ENCODE measurements around the gene MACF1. TPM values are rescaled to one million over a fixed set of nuclear protein-coding genes. Genes with fewer than 3 reads are reported as not detected.
A peak's percentile ranks its signal among the peaks of the same experiment; 100 is the strongest.

Gene MACF1
- polyA plus RNA-seq, 1 of the 3 experiments (the other 2 are of a cell fraction), result 37.6 TPM

DNA sequence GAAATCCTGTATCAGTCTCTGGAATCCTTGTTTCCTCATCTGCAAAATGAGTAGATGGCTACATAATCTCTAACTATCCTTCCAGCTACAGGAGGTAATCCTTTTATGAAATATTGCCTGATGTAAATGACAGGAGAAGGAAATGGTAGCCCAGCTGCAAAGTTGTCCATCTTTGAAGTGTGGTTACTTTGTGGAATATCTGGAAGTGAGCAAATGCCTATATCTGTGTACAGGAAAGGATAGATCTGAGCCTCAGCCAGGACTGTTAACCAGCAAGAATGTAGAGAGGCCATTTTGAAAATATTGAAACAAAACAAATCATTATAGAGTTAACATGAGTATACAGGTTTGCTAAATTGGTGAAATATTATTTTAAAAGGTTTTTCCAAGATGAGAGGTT is 212.1 kb downstream of the MACF1 start:
- Histone ChIP-seq H2AFZ (ENCODE audit: low read depth) (no peak overlapping the region), H3K79me2 (ENCODE audit: insufficient read depth) (peaks cover 94% of the 10 kb centered on the region), H3F3A (replicated peaks; ENCODE audit: insufficient read depth) (peaks cover 11% of the 10 kb centered on the region), H4K20me1 (ENCODE audit: insufficient read depth) (peaks cover 92% of the 10 kb centered on the region), H3K27me3 (ENCODE audit: insufficient read depth) (no peaks in the 10 kb centered on the region), H3K4me2 (peak overlapping the region; percentile 14; the same call in 1 of the 2 replicates), H3K36me3 (replicated peaks in 1 of 2; ENCODE audit: control insufficient read depth in 1 of 2, insufficient read depth in 2 of 2, low read length in 1 of 2) (peaks cover 36 to 41% of the 10 kb centered on the region in 2 experiments), H3K4me3 (ENCODE audit: low read depth in 2 of 2, low read length in 1 of 2) (no peak overlapping the region), H3K4me1 (ENCODE audit: control insufficient read depth in 1 of 2, insufficient read depth in 2 of 2, low read depth in 1 of 2, low read length in 1 of 2) (peaks cover 3 to 21% of the 10 kb centered on the region in 2 experiments; a peak in 3 of 4 replicates), H3K9ac (no peak overlapping the region), H3K9me2 (no peaks in the 10 kb centered on the region), H3K27ac (ENCODE audit: low read depth in 2 of 2, low read length in 1 of 2) (no peak overlapping the region; a peak in 1 of 4 replicates), H3K9me3 (no peaks in the 10 kb centered on the region)
- no peak for DNase-seq
- no peak for TF ChIP-seq SIN3A (IDR thresholded peaks at IDR 0.05; ENCODE audit: borderline replicate concordance, low read depth, low read length)
- TF ChIP-seq TEAD4 (IDR thresholded peaks at IDR 0.05; ENCODE audit: borderline replicate concordance, insufficient read depth), result no peak
- TF ChIP-seq, protein P1, sequence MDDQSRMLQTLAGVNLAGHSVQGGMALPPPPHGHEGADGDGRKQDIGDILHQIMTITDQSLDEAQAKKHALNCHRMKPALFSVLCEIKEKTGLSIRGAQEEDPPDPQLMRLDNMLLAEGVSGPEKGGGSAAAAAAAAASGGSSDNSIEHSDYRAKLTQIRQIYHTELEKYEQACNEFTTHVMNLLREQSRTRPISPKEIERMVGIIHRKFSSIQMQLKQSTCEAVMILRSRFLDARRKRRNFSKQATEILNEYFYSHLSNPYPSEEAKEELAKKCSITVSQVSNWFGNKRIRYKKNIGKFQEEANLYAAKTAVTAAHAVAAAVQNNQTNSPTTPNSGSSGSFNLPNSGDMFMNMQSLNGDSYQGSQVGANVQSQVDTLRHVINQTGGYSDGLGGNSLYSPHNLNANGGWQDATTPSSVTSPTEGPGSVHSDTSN (IDR thresholded peaks at IDR 0.05), result no peak
- TF ChIP-seq, protein P2, sequence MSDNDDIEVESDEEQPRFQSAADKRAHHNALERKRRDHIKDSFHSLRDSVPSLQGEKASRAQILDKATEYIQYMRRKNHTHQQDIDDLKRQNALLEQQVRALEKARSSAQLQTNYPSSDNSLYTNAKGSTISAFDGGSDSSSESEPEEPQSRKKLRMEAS (IDR thresholded peaks at IDR 0.05; ENCODE audit: low read depth), result no peak
- TF ChIP-seq, protein P3, sequence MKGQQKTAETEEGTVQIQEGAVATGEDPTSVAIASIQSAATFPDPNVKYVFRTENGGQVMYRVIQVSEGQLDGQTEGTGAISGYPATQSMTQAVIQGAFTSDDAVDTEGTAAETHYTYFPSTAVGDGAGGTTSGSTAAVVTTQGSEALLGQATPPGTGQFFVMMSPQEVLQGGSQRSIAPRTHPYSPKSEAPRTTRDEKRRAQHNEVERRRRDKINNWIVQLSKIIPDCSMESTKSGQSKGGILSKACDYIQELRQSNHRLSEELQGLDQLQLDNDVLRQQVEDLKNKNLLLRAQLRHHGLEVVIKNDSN (IDR thresholded peaks at IDR 0.05; ENCODE audit: borderline replicate concordance, low read depth), result no peak
- no peak for TF ChIP-seq JUND (IDR thresholded peaks at IDR 0.05)
- no peak for TF ChIP-seq GABPA (IDR thresholded peaks at IDR 0.05; ENCODE audit: low read depth)
- CTCF ChIA-PET, result interaction anchor here (0.8 kb wide), 1 partner anchor 175 kb away, joined by 3 read pairs; no protein-coding TSS in a partner anchor
- POLR2A ChIA-PET, result no interaction called here

DNA sequence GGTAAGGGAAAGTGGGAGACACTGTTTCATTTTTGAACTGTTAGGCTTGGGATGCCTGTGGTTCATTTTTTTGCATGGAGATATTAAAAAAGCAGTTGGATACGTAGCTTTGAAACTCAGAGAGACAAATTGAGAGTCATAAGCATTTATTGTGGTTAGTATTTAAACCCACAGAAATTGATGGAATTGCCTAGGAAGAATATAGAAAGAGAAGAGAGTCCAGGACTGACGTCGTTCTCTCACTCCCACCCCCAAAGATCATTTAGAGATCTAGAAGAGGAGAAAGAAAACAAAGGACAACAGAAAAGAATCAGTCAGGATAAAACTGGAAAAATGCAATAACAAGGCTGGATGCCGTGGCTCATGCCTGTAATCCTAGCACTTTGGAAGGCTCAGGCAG is 213.7 kb downstream of the MACF1 start:
- no peaks in the 10 kb centered on the region for H3K27me3 ChIP-seq (ENCODE audit: insufficient read depth)
- TF ChIP-seq MEF2A (IDR thresholded peaks at IDR 0.05; ENCODE audit: borderline replicate concordance, low read depth) (no peak), FOSL2 (IDR thresholded peaks at IDR 0.05; ENCODE audit: borderline replicate concordance, low read depth) (no peak), EP300 (IDR thresholded peaks at IDR 0.05; ENCODE audit: borderline replicate concordance in 1 of 2, low read depth in 1 of 2, low read length in 1 of 2) (no peak), SMC3 (IDR thresholded peaks at IDR 0.05; ENCODE audit: low read depth, low read length) (no peak), ELF1 (IDR thresholded peaks at IDR 0.05) (no peak), TEAD4 (IDR thresholded peaks at IDR 0.05; ENCODE audit: borderline replicate concordance, insufficient read depth) (no peak), JUND (IDR thresholded peaks at IDR 0.05) (no peak)
- TF ChIP-seq, protein P4, sequence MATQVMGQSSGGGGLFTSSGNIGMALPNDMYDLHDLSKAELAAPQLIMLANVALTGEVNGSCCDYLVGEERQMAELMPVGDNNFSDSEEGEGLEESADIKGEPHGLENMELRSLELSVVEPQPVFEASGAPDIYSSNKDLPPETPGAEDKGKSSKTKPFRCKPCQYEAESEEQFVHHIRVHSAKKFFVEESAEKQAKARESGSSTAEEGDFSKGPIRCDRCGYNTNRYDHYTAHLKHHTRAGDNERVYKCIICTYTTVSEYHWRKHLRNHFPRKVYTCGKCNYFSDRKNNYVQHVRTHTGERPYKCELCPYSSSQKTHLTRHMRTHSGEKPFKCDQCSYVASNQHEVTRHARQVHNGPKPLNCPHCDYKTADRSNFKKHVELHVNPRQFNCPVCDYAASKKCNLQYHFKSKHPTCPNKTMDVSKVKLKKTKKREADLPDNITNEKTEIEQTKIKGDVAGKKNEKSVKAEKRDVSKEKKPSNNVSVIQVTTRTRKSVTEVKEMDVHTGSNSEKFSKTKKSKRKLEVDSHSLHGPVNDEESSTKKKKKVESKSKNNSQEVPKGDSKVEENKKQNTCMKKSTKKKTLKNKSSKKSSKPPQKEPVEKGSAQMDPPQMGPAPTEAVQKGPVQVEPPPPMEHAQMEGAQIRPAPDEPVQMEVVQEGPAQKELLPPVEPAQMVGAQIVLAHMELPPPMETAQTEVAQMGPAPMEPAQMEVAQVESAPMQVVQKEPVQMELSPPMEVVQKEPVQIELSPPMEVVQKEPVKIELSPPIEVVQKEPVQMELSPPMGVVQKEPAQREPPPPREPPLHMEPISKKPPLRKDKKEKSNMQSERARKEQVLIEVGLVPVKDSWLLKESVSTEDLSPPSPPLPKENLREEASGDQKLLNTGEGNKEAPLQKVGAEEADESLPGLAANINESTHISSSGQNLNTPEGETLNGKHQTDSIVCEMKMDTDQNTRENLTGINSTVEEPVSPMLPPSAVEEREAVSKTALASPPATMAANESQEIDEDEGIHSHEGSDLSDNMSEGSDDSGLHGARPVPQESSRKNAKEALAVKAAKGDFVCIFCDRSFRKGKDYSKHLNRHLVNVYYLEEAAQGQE (IDR thresholded peaks at IDR 0.05; ENCODE audit: low read depth, low read length), result no peak
- peaks cover 84% of the 10 kb centered on the region for H4K20me1 ChIP-seq (ENCODE audit: insufficient read depth)
- peak overlapping the region in 1 of 2 experiments; percentile 32; a peak in 1 of 4 replicates for H3K27ac ChIP-seq (ENCODE audit: low read depth in 2 of 2, low read length in 1 of 2)
- no peak overlapping the region for H3K9ac ChIP-seq
- DNase-seq, result no peak
- H3K4me3 ChIP-seq (ENCODE audit: low read depth in 2 of 2, low read length in 1 of 2), result no peak overlapping the region
- H3K9me2 ChIP-seq, result no peaks in the 10 kb centered on the region
- POLR2A ChIA-PET, result no interaction called here
- no peaks in the 10 kb centered on the region for H3K9me3 ChIP-seq
- WGBS (ENCODE audit: low lambda C conversion rate), result 79% methylated on average over 4 of the region's 4 CpGs
- peaks cover 35 to 56% of the 10 kb centered on the region in 2 experiments for H3K36me3 ChIP-seq (replicated peaks in 1 of 2; ENCODE audit: control insufficient read depth in 1 of 2, insufficient read depth in 2 of 2, low read length in 1 of 2)
- peak overlapping the region; percentile 55; the same call in 1 of the 2 replicates for H3K4me2 ChIP-seq
- peaks cover 97% of the 10 kb centered on the region for H3K79me2 ChIP-seq (ENCODE audit: insufficient read depth)
- CTCF ChIA-PET, result no interaction called here
- H3K4me1 ChIP-seq (ENCODE audit: control insufficient read depth in 1 of 2, insufficient read depth in 2 of 2, low read depth in 1 of 2, low read length in 1 of 2), result peaks cover 3 to 8% of the 10 kb centered on the region in 2 experiments; a peak in 3 of 4 replicates
- no peak overlapping the region for H2AFZ ChIP-seq (ENCODE audit: low read depth)
- H3F3A ChIP-seq (replicated peaks; ENCODE audit: insufficient read depth), result peaks cover 14% of the 10 kb centered on the region

All from SK-N-SH (cell line).